IPS-11a (cell line): ENCODE measurements around the gene CNFN.

Experiments used
- H3K4me3 ChIP-seq: one replicate; pipeline ENCODE4 v1.5.1; 2013; ENCODE audit warnings: low read depth, low read length, control low read depth

CNFN gene

DNA sequence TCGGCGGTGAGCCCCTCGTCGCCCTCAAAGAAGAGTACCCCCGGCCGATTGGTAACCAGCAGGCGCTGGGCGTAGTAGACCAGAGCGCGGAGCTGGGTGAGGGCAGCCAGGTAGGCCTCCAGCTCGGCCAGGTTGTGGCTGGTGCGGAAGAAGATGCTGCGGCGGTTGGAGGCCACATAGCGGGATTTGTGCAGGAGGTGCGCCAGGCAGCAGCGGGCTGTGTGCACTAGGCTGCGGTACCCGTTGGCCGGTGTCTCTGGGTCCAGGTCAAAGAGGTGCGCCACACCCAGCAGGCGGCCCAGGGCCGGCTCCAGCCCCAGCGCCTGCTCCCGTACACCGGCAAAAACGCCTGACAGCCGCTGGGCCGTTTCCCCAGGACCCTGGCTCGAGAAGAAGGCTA is 20.3 kb upstream of the CNFN start:
- no peak overlapping the region for H3K4me3 ChIP-seq

DNA sequence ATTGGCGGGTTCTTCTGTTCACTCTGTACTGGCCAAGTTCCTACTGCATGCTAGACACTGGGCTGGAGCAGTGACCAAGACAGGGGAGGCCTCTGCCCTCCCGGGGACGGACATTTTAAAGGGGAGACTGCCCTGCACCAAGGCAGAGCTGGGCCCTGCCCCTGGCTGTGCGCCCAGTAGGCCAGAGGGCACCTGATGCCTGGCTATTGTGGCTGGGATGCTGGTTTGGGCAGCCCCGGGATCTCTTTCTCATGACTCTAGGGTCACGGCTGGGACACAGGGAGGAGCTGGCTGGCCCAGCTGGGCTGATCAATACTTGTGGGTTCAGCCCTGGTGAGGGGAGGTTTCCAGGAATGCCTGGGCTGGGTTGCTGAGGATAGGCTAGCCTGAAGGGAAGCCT is 19.4 kb upstream of the CNFN start:
- no peak overlapping the region for H3K4me3 ChIP-seq

DNA sequence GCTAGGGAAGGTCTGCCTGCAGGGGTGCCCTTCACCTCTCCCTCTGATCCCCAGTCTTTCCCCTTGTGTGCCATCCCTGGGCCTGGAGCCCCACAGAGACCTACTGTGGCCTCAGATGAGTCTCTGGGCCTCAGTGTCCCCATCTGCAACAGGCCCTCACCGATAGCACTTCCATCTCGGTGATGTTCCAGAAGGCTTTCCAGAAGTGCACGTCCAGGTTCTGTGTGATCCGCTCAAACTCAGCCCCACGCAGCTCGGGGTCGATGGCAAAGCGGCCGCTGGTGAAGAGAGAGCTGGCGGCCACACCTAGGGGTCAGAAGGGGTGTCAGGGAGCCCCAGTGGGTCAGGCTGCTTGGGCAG is 17.7 kb upstream of the CNFN start:
- no peak overlapping the region for H3K4me3 ChIP-seq

DNA sequence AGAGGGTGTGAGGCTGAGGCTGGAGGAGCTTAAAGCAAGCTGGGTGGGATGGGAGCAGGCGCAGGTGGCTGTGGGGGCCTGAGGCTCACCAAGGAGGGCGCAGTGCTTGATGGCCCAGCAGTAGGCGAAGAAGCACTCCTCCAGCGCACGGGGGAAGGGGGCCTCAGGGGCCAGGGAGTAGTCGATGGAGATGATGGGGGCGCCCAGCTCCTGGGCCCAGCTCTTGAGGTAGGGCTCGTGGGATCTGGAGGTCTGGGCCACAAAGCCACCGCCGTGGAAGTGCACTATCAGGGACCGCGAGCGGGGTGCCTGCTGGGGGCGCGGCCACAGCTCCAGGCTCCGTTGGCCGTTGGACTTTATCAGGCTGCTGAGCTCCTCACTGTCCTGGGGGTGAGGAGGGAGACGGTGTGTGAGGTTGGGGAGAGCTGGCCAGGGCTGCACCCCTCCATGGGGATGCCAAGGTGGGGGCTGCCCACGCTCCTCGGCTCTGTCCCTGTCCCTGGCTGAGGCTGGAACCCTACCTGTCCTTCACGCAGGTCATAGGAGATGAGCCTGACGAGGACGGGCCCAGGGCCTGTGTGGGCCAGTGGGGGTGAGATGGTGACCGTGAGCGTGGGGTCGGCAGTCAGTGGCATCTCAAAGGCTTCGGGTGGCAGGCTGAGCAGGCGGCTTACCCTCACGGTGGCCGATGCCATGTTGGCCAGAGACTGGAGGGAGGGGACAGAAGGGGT is 17.2 kb upstream of the CNFN start:
- H3K4me3 ChIP-seq: no peak overlapping the region

DNA sequence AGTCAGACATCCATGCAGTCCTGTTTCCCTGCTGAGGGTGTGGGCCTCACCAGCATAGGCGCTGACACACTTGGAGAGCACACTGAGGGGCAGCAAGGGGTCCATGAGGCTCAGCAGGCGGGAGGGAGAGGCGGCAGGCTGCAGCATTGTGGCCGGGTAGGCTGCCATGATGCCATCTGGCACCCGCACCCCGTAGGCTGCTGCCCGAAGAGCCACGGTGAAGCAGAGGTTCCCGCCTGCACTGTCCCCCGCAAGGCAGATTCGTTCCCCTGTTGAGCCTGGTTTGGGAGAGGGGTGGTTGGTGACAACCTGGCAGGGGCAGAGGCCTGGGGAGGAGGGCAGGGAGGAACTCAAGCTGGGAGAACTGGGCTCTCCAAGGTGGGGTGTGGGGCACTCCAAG is 16.0 kb upstream of the CNFN start:
- no peak overlapping the region for H3K4me3 ChIP-seq

DNA sequence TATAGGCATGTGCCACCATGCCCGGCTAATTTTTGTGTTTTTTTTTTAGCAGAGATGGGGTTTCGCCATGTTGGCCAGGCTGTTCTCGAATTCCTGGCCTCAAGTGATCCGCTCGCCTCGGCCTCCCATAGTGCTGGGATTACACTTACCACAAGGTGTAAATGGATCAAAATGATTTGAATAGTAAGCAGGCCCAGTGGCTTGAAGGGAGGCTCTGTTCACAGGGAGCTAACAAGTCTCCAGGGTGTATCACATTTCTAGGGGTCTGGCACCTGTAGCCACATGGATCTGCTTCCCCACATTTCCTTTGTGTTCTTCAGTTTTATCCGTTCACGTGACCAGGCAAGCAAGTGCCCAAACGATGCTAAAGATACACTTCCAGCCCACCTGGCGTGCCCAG is 13.5 kb upstream of the CNFN start:
- no peak overlapping the region for H3K4me3 ChIP-seq

DNA sequence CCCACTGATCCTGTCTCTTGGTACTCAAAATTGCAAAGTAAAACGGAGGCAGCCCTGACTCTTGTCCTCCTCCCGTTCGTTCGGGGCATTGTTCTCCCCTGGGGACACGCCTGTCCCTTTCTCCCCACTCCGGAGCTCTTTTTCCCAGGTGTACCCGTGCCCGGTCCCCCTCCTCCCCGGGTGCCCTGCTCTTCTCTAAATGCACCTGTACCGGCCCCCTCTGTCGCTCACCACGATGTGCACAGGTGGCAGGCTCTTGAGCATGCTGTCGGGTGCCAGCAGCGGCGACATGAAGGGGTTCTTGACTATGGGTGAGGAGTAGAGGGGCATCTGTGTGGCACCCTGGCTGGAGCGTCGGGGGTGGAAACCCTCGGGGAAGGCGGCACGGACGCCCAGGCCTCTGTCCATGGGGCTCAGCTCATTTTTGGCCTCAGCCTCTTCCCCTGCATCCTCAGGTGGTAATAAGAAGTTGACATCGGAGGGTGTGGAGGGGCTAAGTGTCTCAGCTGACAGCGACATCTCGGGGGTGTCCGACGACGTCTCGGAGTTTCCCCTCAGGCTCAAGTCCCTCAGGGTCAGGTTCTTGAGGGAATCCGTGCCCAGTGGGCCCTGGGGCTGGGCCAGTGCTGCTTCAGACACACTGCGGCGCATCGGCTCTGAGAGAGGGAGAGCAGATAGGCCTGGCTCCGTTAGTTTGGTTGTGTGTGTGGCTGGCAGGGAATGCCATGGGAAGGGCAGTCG is 12.4 kb upstream of the CNFN start:
- peak overlapping the region; percentile 62 for H3K4me3 ChIP-seq

DNA sequence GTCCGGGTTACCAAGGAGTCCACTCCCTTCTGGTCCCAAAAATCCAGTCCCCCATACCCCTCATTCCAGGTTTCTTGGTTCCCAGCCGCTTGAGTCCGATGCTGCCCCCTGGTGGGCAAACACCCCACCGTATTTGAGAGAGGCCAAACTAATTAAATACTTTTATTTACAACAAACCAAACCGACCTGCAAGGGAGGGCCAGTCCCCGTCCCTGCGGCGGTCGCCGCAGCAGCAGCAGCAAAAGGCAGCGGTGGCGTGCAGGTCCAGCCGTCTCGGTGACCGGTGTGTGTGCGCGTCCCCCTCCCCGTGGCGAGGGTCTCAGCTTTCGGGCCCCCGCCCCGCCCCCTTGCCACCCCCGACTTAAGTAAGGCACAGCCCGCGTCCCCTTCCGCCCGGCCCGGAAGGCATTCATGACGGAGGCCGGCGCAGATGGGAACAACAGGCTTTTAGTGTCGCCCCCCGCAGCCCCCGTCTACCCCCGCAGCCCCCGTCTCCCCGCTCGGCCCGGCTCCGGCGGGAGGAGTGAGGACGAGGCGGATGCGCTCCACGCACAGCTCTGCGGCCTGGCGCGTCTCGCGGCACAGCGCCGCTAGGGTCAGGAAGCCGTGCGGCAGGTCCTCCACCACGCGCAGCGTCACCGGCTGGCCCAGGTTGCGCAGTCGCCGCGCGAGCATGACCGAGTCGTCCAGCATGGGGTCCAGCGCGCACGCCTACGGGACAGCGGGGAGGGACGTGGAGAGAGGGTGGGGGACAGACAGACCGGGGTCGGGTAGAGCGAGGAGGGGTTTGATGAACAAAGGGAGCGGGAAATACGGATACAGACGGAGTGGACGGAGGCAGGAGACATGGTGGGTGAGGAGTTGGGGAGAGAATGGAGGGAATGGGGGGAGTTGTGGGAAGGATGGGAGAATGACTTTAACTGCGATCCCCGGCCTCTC is 11.5 kb upstream of the CNFN start:
- H3K4me3 ChIP-seq: peak overlapping the region; percentile 62

DNA sequence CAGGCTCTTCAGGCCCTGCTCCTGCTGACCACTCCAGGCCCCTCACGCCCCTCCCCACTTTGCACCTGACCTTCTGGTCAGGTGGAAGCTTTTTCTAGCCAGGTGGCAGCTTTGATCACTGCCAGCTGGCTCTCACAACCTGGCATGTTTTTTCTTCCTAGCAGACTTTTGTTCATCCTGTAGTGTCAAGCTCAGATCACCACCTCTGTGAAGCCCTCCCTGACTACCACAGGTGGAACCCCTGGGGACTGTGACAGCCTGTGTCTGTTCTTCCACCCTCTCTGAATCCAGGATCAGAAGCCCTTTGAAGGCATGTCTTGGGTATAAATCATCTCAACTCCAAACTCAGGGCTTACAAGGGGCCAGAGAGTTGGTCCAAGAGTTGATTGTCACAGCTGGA is 10.3 kb upstream of the CNFN start:
- H3K4me3 ChIP-seq: no peak overlapping the region

DNA sequence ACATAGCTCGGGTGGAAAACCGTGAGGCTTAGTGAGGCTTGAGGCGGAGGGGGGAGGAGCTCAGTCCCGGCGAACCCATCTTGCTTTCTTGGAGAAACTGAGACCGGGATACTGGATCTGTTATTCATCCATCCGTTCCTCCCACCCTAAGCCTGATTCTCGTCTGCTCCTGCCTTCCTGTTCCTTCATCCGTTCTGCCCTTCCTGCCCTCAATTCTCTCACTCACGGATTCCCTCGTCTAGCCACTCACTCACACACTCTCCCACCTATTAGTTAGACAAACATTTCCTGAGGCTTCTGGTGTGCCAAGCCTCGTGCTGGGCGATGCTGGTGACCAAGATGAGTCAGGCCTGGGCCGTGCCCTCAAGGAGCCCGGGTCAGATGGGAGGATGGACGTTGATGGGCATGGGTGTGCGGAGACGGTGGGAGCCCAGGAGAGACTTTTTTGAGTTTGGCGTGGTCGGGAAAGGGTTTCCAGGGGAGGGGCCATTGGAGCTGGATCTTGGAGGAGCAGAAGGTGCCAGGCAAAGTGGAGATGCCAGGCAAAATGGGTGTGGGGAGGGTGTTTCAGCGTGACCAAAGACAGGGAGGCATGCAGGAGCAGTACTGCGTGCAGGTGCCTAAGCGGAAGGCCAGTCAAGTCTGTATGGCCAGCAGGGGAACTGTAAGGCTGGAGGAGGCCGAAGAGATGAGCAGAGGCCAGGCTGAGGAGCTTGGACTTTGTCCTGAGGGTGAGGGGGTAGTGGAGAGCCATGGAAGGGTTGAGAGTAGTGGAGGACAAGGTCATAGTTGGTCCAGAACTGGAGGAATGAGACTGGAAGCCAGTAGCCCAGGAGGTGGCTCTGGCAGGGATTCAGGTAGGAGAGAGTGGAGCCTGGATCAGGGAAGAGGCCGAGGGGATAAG is 7.4 kb upstream of the CNFN start:
- H3K4me3 ChIP-seq: peak overlapping the region; percentile 59

DNA sequence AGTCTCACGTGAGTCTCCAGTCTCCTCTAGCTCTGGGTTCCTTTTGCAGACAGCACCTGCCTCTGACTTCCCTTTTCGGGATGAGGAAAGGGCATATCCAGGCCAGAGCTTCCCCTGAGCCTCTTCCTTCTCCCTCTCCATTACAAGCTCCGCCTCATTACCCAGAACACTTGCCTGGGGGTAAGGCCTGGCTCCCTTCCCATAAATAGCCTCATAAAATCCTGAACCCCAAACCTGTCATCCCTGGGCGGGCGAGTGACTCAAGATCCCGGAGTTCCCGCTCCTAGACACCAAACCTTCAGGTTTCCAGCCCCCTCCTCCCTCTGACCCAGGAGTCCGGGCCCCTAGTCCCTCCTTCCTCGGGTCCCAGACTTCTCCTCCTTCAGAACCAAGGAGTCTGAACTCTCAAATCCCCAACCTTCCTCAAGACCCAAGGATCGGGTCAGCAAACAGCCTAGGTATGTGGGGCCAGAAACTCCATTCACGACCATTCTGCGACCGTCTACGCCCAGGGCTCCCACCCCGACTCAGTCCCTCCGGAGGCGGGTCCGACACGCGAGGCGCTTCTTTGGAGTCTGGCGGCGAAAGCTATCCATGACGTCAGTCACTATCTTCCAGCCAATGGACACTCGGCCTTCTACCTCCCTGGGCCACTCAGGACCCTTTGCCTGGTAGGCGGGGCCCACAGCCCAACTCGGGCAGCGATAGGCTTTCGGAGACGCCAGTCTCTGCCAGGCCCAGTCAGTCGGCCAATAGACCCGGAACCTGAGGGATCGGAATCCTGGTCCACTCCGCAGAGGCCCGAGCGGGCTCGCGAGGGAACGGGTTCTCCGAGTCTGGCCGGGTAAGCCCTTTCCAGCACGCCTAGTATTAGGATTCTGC is 6.5 kb upstream of the CNFN start:
- H3K4me3 ChIP-seq: peak overlapping the region; percentile 59

DNA sequence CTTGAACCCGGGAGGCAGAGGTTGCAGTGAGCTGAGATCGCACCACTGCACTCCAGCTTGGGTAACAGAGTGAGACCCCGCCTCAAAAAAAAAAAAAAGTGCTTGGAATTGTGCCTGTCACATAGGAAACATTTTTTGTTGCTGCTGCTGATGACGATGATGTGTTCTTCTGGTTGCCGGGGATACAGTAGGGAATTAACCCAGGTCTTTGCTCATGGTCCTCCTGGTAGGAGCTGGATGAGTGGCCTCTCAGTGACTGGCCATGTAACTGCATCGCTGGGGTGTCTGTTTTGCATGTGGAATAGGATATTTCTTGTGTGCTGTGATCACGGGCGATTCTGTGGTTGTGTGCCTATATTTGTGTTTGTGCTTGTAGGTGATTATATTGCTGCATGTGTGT is 4.7 kb upstream of the CNFN start:
- H3K4me3 ChIP-seq: no peak overlapping the region

DNA sequence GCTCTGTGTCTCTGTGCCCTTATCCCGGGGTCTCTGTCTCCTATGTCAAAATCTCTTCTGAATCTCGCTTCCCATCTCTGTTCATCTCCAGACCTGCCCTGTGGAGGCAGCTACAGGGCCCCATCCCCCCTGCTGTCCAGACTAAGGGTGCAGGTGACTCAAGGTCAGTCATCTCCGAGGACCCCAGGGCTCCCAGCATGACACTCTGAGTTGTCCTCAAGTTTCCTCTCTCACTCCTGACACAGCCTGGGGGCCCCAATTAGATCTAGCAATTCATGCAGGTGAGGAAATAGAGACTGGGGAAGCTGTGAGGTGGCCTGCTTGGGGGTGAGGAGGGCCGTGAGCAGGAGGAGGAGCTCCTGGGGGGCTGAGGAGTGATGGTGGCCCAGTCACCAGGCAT is 2.1 kb upstream of the CNFN start:
- no peak overlapping the region for H3K4me3 ChIP-seq

DNA sequence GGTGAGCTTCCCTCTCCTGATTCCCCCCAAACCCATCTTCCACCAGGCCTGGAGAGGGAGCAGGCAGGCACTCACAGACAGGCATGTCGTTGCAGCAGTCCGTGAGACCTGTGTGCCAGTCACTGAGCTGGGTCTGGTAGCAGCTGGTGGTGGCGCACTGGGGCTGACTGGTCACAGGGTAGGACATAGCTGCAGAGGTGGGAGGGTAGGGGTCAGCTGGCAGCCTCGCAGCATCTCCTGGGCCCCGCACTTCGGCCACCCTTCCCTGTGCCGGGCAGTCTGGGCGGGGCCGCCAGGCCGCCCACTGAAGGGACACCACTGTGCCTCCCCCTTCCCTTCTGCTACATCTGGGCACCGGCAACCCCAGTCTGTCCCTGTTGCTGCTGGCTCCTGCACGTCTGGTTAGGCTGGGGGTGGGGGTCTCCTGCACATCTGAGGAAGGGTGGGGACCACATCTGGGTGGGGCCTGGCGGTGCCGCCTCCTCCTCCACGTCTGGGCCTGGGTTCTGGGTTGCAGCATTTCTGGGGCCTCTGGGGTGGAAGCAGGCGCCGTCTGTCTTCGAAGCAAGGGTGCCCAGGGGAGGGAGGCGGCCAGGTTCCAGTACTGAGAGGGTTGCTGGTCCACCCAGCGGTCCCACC is 1.1 kb downstream of the CNFN start:
- H3K4me3 ChIP-seq: no peak overlapping the region

DNA sequence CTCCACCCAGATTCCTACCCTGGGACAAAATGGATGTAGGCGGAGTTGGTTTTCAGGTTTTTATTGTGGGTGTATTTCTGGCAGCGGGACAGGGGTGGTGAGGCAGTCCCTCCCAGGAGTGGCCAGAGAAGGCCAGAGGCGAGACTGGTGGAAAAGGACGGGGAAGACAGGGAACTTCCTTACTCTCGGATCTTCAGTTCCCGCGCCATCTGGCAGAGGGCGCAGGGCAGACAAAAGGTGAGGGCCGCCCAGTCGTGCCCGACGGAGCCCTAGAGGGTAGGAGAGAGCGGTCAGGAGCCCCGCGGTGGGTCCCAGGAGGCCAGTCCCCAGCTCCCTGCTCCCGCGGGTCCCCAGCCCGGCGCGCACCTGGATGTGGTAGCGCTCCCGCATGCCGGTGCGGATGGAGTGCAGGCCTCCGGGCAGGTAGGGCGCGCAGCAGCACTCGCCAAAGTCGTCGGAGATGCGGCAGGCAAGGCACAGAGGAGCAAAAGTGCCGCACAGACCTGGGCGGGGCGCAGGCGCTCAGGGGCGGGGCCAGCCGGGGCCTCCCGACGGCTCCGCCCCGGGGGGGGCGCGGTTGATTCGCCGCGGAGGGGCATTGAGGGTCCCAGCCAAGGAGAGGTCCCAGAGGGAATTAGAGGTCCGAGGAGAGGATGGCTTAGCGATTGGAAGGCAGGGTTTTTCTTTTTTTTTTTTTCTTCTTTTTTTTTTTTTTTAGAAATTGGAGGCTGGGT is 3.0 kb downstream of the CNFN start:
- H3K4me3 ChIP-seq: peak overlapping the region; percentile 59

DNA sequence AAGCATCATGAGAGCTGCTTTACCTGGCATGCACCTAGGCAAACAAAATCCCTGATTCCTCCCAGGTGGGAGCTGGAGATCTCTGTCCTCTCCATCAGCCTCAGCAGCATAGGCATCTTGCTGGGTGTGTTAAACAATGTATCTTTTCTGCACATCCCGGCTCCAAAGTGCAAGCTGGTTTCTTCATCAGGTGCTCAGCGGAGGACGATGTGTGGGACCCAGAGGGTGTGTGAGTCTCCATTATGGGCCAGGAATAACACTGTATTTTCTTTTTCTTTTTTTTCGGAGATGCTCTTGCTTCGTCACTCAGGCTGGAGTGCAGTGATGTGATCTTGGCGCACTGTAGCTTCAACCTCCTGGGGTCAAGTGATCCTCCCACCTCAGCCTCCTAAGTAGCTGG is 9.9 kb downstream of the CNFN start:
- H3K4me3 ChIP-seq: no peak overlapping the region

DNA sequence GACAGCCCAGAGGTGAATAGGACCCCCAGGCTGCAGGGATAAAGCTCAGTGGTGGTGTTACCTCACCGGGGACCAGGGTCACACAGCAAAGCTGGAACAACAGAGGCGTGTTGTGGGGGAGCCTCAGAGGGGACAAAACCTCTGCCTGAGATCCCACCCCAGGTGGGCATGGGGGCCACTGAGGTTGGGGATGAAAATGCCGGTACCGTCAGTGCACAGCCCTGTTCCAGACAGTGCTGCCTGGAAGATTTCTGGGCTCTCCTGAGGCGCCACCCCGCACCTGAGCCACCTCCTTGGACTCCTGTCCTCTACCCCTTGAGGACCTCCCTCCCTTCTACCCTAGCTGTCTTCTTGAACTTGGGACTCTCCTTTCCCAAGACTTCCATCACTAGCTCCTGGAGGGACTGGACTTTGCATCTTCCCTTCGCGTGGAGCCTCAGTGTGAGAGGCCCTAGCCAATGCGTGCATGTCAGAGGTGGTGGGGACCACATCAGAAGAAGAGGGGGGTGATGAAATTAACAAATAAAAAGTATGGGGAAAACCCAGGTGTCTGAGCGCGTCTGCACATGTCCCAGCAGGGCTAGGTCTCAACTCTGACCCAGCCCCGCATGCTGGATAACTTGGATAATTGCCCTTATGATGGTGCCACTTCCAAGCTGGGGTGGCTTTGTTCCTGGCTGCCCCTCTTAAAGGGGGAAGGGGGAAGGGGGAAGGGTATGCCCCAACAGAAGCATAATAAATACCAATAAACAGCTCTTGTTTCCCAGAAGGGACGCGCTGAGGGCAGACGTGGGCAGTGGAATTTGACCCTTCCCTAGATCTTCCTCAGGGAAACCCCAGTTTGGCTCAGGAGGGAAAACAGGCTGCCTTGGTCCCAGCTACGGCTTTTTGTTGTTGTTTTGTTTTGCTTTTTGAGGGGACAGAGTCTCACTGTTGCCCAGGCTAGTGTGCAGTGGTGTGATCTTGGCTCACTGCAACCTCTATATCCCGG is 11.6 kb downstream of the CNFN start:
- no peak overlapping the region for H3K4me3 ChIP-seq
